ENCODE measurements around the gene IKBKG. TPM values are rescaled to one million over a fixed set of nuclear protein-coding genes. Genes with fewer than 3 reads are reported as not detected.

IKBKG gene
- total and polyA plus RNA-seq, 2 of the 13 experiments (the other 11 are each of a cell fraction or from before 2014, with no cell fraction given): 30.6 to 44.3 TPM

GRCh38 chrX:154593201-154593600 is 45.8 kb downstream of the IKBKG start:
- no peak for ATAC-seq
- Histone ChIP-seq H3K4me2 (ENCODE audit: low read depth, low read length) (no peak overlapping the region), H3K36me3 (replicated peaks in 1 of 2; ENCODE audit: control insufficient read depth in 1 of 2, insufficient read depth in 2 of 2, low read length in 2 of 2) (no peaks in the 10 kb centered on the region), H3K9ac (ENCODE audit: insufficient read depth, low read depth, low read length) (no peak overlapping the region), H3K27me3 (ENCODE audit: control insufficient read depth in 1 of 2, insufficient read depth in 2 of 2, low read length in 2 of 2) (0 out of 5 replicates have a peak, but pooled peaks cover 0 to 6% of the 10 kb centered on the region in 2 experiments), H3K79me2 (ENCODE audit: insufficient read depth, low read length) (no peaks in the 10 kb centered on the region), H3K4me3 (replicated peaks in 1 of 3; ENCODE audit: insufficient read depth in 1 of 3, low read depth in 2 of 3, low read length in 3 of 3) (no peak overlapping the region), H3K4me1 (ENCODE audit: insufficient read depth, low read length) (no peaks in the 10 kb centered on the region), H4K20me1 (ENCODE audit: insufficient read depth, low read length) (no peaks in the 10 kb centered on the region), H3K9me3 (ENCODE audit: low read length) (no peaks in the 10 kb centered on the region), H3K27ac (ENCODE audit: extremely low read length, insufficient read depth, low read length) (no peak overlapping the region), H2AFZ (ENCODE audit: low read length) (no peak overlapping the region)
- BruUV-seq (replicated peaks): no TSS peak
- FAIRE-seq: no peak
- in situ Hi-C loops (cut with HindIII; ENCODE audit: extremely low pct_ligation_motif_present, low pct_unique_long_range_greater_than_20kb) (loop anchor here (25.0 kb wide), 1 partner anchor 244 kb away; the partner anchor contains the start of gene SMIM9), intact Hi-C loops (cut with micrococcal nuclease; ENCODE audit: unreplicated experiment) (no loop called here)
- CTCF ChIA-PET (ENCODE audit: low intra/inter-chr PET ratio, low total read pairs): no interaction called here
- no peak for DNase-seq (ENCODE audit: low spot score)
- TF ChIP-seq ATF2 (CRISPR knock-in tag; IDR thresholded peaks at IDR 0.05) (no peak), RXRA (CRISPR knock-in tag; IDR thresholded peaks at IDR 0.05) (no peak), KAT8 (CRISPR knock-in tag; IDR thresholded peaks at IDR 0.05) (no peak), ONECUT2 (CRISPR knock-in tag; IDR thresholded peaks at IDR 0.05) (no peak), SP2 (CRISPR knock-in tag; IDR thresholded peaks at IDR 0.05) (no peak), TRIM24 (CRISPR knock-in tag; IDR thresholded peaks at IDR 0.05) (no peak), PAF1 (CRISPR knock-in tag; IDR thresholded peaks at IDR 0.05) (no peak), JDP2 (CRISPR knock-in tag; IDR thresholded peaks at IDR 0.05; ENCODE audit: borderline replicate concordance) (no peak), U2AF1 (optimal IDR thresholded peaks at IDR 0.05; ENCODE audit: low read depth, low read length) (no peak), ZNF75D (CRISPR knock-in tag; IDR thresholded peaks at IDR 0.05; ENCODE audit: borderline replicate concordance) (no peak), ZNF160 (CRISPR knock-in tag; IDR thresholded peaks at IDR 0.05) (no peak), RFXANK (CRISPR knock-in tag; IDR thresholded peaks at IDR 0.05) (no peak)
- WGBS (ENCODE audit: low lambda C conversion rate): 0% methylated on average over 1 of the region's 5 CpGs
- POLR2A ChIA-PET: no interaction called here
